Caco-2 (cell line): ENCODE measurements around the gene ACACA. TPM values are rescaled to one million over a fixed set of nuclear protein-coding genes. Genes with fewer than 3 reads are reported as not detected.

ENCODE experiments used
- BruUV-seq: library from RNA; stranded (reverse); fragments of 400-500 nt; replicated peaks from 2 replicates; lab custom pipeline; 2021; lab: Mats Ljungman, UMichigan
- CTCF ChIA-PET: fragments of 300-600 bp; sonication (Branson Sonifier 250); formaldehyde crosslinking; loops from one replicate; lab custom pipeline; 2022; ENCODE audit warnings: antibody characterized with exemption; lab: Charles Lee
- POLR2A ChIA-PET: fragments of 300-600 bp; sonication (Branson Sonifier 250); formaldehyde crosslinking; loops from one replicate; lab custom pipeline; 2022; ENCODE audit warnings: antibody characterized with exemption; lab: Charles Lee
- DNase-seq, 2 experiments: peaks; one replicate each; pipeline versions ENCODE4 v3.0.0 to v3.0.0-alpha.2; 2020 to 2022
- H3K27me3 ChIP-seq: replicated peaks from 2 replicates; pipeline ENCODE4 v1.6.0; 2011; ENCODE audit warnings: low read length; ENCODE audit not compliant: control insufficient read depth, insufficient read depth
- H3K36me3 ChIP-seq: 2 replicates; pipeline ENCODE4 v1.5.1; 2011; ENCODE audit warnings: low read length; ENCODE audit not compliant: control insufficient read depth, insufficient read depth
- H3K4me1 ChIP-seq: fragments of 250-450 bp; sonication (Bioruptor Pico); 2 replicates; pipeline ENCODE4 v1.5.1; 2020; ENCODE audit warnings: mild to moderate bottlenecking
- H3K4me3 ChIP-seq: 2 replicates; pipeline ENCODE4 v1.5.1; 2011; ENCODE audit warnings: low read depth, mild to moderate bottlenecking, control low read depth, low read length
- H3K9me3 ChIP-seq: fragments of 250-450 bp; sonication (Bioruptor Pico); 2 replicates; pipeline ENCODE4 v1.5.1; 2020; ENCODE audit warnings: mild to moderate bottlenecking, moderate library complexity
- H3K27ac Mint-ChIP-seq: one replicate; pipeline ENCODE4 v1.8.0; 2022; ENCODE audit warnings: mixed read lengths; ENCODE audit not compliant: unreplicated experiment
- H3K27me3 Mint-ChIP-seq: one replicate; pipeline ENCODE4 v1.8.0; 2022; ENCODE audit warnings: mixed read lengths; ENCODE audit not compliant: insufficient read depth, unreplicated experiment
- H3K36me3 Mint-ChIP-seq: one replicate; pipeline ENCODE4 v1.8.0; 2022; ENCODE audit warnings: mild to moderate bottlenecking, mixed read lengths; ENCODE audit not compliant: insufficient read depth, unreplicated experiment
- H3K4me1 Mint-ChIP-seq: one replicate; pipeline ENCODE4 v1.8.0; 2022; ENCODE audit warnings: low read depth, mixed read lengths; ENCODE audit not compliant: unreplicated experiment
- H3K4me3 Mint-ChIP-seq: one replicate; pipeline ENCODE4 v1.8.0; 2022; ENCODE audit warnings: mild to moderate bottlenecking, moderate library complexity, mixed read lengths; ENCODE audit not compliant: unreplicated experiment
- H3K9me3 Mint-ChIP-seq: one replicate; pipeline ENCODE4 v1.8.0; 2022; ENCODE audit warnings: mixed read lengths; ENCODE audit not compliant: unreplicated experiment
- CTCF ChIP-seq, 2 experiments: fragments of 200-600 bp in 1 of 2; IDR thresholded peaks; 1 replicate in 1 of 2; 2 replicates in 1 of 2; pipeline versions ENCODE4 v1.5.1 to v1.8.0; 2011 to 2022; ENCODE audit warnings: antibody characterized with exemption in 1 of 2, control low read depth in 1 of 2, inconsistent platforms in 1 of 2, low read depth in 1 of 2, low read length in 1 of 2, mild to moderate bottlenecking in 1 of 2, moderate library complexity in 1 of 2; ENCODE audit not compliant: insufficient read depth in 1 of 2, severe bottlenecking in 1 of 2, unreplicated experiment in 1 of 2
- intact Hi-C: fragments of 100-400 bp; cut with micrococcal nuclease; formaldehyde crosslinking; loops from one replicate; pipeline ENCODE4 v1.10.0; 2022; ENCODE audit not compliant: unreplicated experiment
- total RNA-seq: library from RNA; stranded (reverse); gene quantifications from 2 replicates; pipeline ENCODE4 v1.2.3, GENCODE V29; 2022

Gene ACACA
- total RNA-seq, 1 experiment from 2014 or later: 108 TPM

DNA sequence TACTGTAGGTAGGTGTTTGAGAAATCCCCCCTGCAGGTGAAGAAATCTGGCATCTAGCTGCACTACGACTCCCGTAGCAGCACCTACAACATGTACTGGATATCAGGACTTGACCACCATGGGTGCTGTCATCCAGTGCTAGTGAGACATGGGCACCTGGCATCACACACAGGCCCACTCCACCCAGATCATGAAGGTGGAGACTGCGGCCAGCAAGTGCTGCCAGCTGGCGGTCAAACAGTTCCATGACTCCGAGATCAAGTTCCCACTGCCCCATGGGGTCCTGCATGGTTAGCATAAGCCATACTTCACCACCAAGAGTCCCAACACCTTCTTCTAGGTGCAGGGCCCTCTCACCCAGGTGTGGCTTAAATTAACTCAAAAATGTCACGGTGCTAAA is 243.8 kb downstream of the ACACA start:
- H3K4me1 Mint-ChIP-seq: no peaks in the 10 kb centered on the region
- H3K27me3 Mint-ChIP-seq: no peaks in the 10 kb centered on the region
- POLR2A ChIA-PET: no interaction called here
- DNase-seq: no peak
- no peaks in the 10 kb centered on the region for H3K9me3 ChIP-seq
- intact Hi-C loops: no loop called here
- H3K4me1 ChIP-seq: no peaks in the 10 kb centered on the region; the same call in 1 of the 2 replicates
- no TSS peak for BruUV-seq
- TF ChIP-seq CTCF (IDR thresholded peaks at IDR 0.05; ENCODE audit: insufficient read depth in 1 of 2, low read depth in 1 of 2, low read length in 1 of 2, severe bottlenecking in 1 of 2, unreplicated experiment in 1 of 2): no peak
- H3K27me3 ChIP-seq: no peaks in the 10 kb centered on the region
- no peaks in the 10 kb centered on the region for H3K9me3 Mint-ChIP-seq
- no peak overlapping the region for H3K4me3 ChIP-seq
- H3K4me3 Mint-ChIP-seq: no peak overlapping the region
- no peak overlapping the region for H3K27ac Mint-ChIP-seq
- peaks cover 2% of the 10 kb centered on the region for H3K36me3 ChIP-seq
- H3K36me3 Mint-ChIP-seq: peaks cover 21% of the 10 kb centered on the region
- CTCF ChIA-PET: no interaction called here

- H3K27me3 Mint-ChIP-seq: no peaks in the 10 kb centered on the region
- ChIA-PET CTCF (no interaction called here), POLR2A (interaction anchor here (0.6 kb wide), 1 partner anchor 353 kb away, joined by 3 read pairs; no protein-coding TSS in a partner anchor)
- no peak overlapping the region for H3K4me3 ChIP-seq
- no peak for DNase-seq
- H3K4me1 Mint-ChIP-seq: no peaks in the 10 kb centered on the region
- no peaks in the 10 kb centered on the region; the same call in 1 of the 2 replicates for H3K4me1 ChIP-seq
- H3K36me3 ChIP-seq: peaks cover 2% of the 10 kb centered on the region
- peaks cover 27% of the 10 kb centered on the region for H3K36me3 Mint-ChIP-seq
- no peaks in the 10 kb centered on the region for H3K27me3 ChIP-seq
- intact Hi-C loops: no loop called here
- no peak overlapping the region for H3K4me3 Mint-ChIP-seq
- no peak for TF ChIP-seq CTCF (IDR thresholded peaks at IDR 0.05; ENCODE audit: insufficient read depth in 1 of 2, low read depth in 1 of 2, low read length in 1 of 2, severe bottlenecking in 1 of 2, unreplicated experiment in 1 of 2)
- no peak overlapping the region for H3K27ac Mint-ChIP-seq
- no peaks in the 10 kb centered on the region for H3K9me3 ChIP-seq
- no peaks in the 10 kb centered on the region for H3K9me3 Mint-ChIP-seq
- no TSS peak for BruUV-seq
Observed at GRCh38 chr17:37160944-37161343, 245.7 kb downstream of the ACACA start.

- no peaks in the 10 kb centered on the region for H3K27me3 Mint-ChIP-seq
- DNase-seq: no peak
- H3K36me3 ChIP-seq: peaks cover 2% of the 10 kb centered on the region
- H3K27ac Mint-ChIP-seq: no peak overlapping the region
- H3K4me3 Mint-ChIP-seq: no peak overlapping the region
- ChIA-PET POLR2A (no interaction called here), CTCF (interaction anchor here (0.6 kb wide), 1 partner anchor 246 kb away, joined by 4 read pairs; no protein-coding TSS in a partner anchor)
- TF ChIP-seq CTCF (IDR thresholded peaks at IDR 0.05; ENCODE audit: insufficient read depth in 1 of 2, low read depth in 1 of 2, low read length in 1 of 2, severe bottlenecking in 1 of 2, unreplicated experiment in 1 of 2): no peak
- H3K36me3 Mint-ChIP-seq: peaks cover 22% of the 10 kb centered on the region
- H3K9me3 ChIP-seq: no peaks in the 10 kb centered on the region
- H3K27me3 ChIP-seq: no peaks in the 10 kb centered on the region
- H3K4me1 ChIP-seq: no peaks in the 10 kb centered on the region; the same call in 1 of the 2 replicates
- H3K9me3 Mint-ChIP-seq: no peaks in the 10 kb centered on the region
- intact Hi-C loops: no loop called here
- H3K4me1 Mint-ChIP-seq: no peaks in the 10 kb centered on the region
- BruUV-seq: no TSS peak
- H3K4me3 ChIP-seq: no peak overlapping the region
Observed at GRCh38 chr17:37158290-37158689, 248.3 kb downstream of the ACACA start.
